ENCODE data around the gene CADM4. TPM values are rescaled to one million over a fixed set of nuclear protein-coding genes. Genes with fewer than 3 reads are reported as not detected.
"Not testable (repeated sequence)": the region's sequence is repeated elsewhere in the genome, so short reads cannot be mapped to it uniquely, and the experiment has no call there.

CADM4 gene
- polyA plus RNA-seq, 12 donors: 5.8 to 19.6 (median 9.2) TPM; not detected in 1

GRCh38 chr19:43589277-43589676, 50.4 kb downstream of the CADM4 start:
- DNase-seq: no peak

- not testable (repeated sequence) for DNase-seq
Observed at GRCh38 chr19:43587029-43587428, 52.6 kb downstream of the CADM4 start.

GRCh38 chr19:43586346-43586745, 53.3 kb downstream of the CADM4 start:
- no peak for DNase-seq

GRCh38 chr19:43584484-43584883, 55.2 kb downstream of the CADM4 start:
- DNase-seq: no peak

GRCh38 chr19:43582495-43582894, 57.2 kb downstream of the CADM4 start:
- DNase-seq: no peak

- no peak for DNase-seq
Observed at GRCh38 chr19:43581467-43581866, 58.2 kb downstream of the CADM4 start.

GRCh38 chr19:43578787-43579186, 60.9 kb downstream of the CADM4 start:
- no peak for DNase-seq

GRCh38 chr19:43575955-43576878, 63.4 kb downstream of the CADM4 start:
- DNase-seq: no peak

GRCh38 chr19:43575156-43575950, 64.3 kb downstream of the CADM4 start, which contains the start of the genes PINLYP and XRCC1:
Gene PINLYP (plus strand): TSS chr19:43575801. CDS start chr19:43577192, 1,391 bp downstream.
Gene XRCC1 (minus strand): TSS chr19:43575527. CDS start chr19:43575458, 69 bp downstream.
- DNase-seq: peak; percentile 99

- no peak for DNase-seq
Observed at GRCh38 chr19:43574424-43575155, 65.1 kb downstream of the CADM4 start.

Other genes with a start within 250 kb of the CADM4 start
- under 1 TPM in 1 of 12 donors, not detected in 11; 0.15 TPM for gene TEX101, start 225.0 kb downstream of the CADM4 start, polyA plus RNA-seq (ENCODE audit: insufficient read length in 12 of 12)
- gene LYPD3, start 174.2 kb downstream of the CADM4 start, polyA plus RNA-seq (ENCODE audit: insufficient read length in 12 of 12): 10 to 100 TPM in 3 of 12 donors, 1 to 10 TPM in 1, under 1 TPM in 6, not detected in 2; 0.26 to 88.2 (median 0.73) TPM
- gene PHLDB3, start 135.1 kb downstream of the CADM4 start, polyA plus RNA-seq (ENCODE audit: insufficient read length in 12 of 12): 10 to 100 TPM in 1 of 12 donors, 1 to 10 TPM in 9, not detected in 2; 2.2 to 15.6 (median 4.0) TPM
- 10 to 100 TPM in 10 of 12 donors, 1 to 10 TPM in 1, not detected in 1; 9.7 to 50.2 (median 14.5) TPM for gene ETHE1, start 112.6 kb downstream of the CADM4 start, polyA plus RNA-seq (ENCODE audit: insufficient read length in 12 of 12)
- 10 to 100 TPM in 1 of 12 donors, 1 to 10 TPM in 10, not detected in 1; 1.5 to 12.8 (median 2.6) TPM for gene ZNF575, start 106.7 kb downstream of the CADM4 start, polyA plus RNA-seq (ENCODE audit: insufficient read length in 12 of 12)
- gene XRCC1, start 64.3 kb downstream of the CADM4 start, polyA plus RNA-seq (ENCODE audit: insufficient read length in 12 of 12): 10 to 100 TPM in 11 of 12 donors, not detected in 1; 22.0 to 50.6 (median 30.6) TPM
- gene PINLYP, start 64.0 kb downstream of the CADM4 start, polyA plus RNA-seq (ENCODE audit: insufficient read length in 12 of 12): 10 to 100 TPM in 2 of 12 donors, 1 to 10 TPM in 8, not detected in 2; 3.2 to 11.7 (median 5.9) TPM
- gene IRGQ, start 43.7 kb downstream of the CADM4 start, polyA plus RNA-seq (ENCODE audit: insufficient read length in 12 of 12): 10 to 100 TPM in 11 of 12 donors, not detected in 1; 10.0 to 18.0 (median 13.6) TPM
- 10 to 100 TPM in 2 of 12 donors, 1 to 10 TPM in 8, not detected in 2; 7.2 to 11.6 (median 8.4) TPM for gene ZNF576, start 43.3 kb downstream of the CADM4 start, polyA plus RNA-seq (ENCODE audit: insufficient read length in 12 of 12)
- under 1 TPM in 10 of 12 donors, not detected in 2; 0.10 to 0.92 (median 0.45) TPM for gene SRRM5, start 27.8 kb downstream of the CADM4 start, polyA plus RNA-seq (ENCODE audit: insufficient read length in 12 of 12)
- gene ZNF428, start 20.2 kb downstream of the CADM4 start, polyA plus RNA-seq (ENCODE audit: insufficient read length in 12 of 12): 100 to 1,000 TPM in 1 of 12 donors, 10 to 100 TPM in 10, not detected in 1; 38.1 to 137 (median 42.6) TPM
- gene PLAUR, start 30.3 kb upstream of the CADM4 start, polyA plus RNA-seq (ENCODE audit: insufficient read length in 12 of 12): 10 to 100 TPM in 2 of 12 donors, 1 to 10 TPM in 9, not detected in 1; 3.7 to 16.5 (median 5.9) TPM
- gene IRGC, start 76.2 kb upstream of the CADM4 start, polyA plus RNA-seq (ENCODE audit: insufficient read length in 12 of 12): under 1 TPM in 1 of 12 donors, not detected in 11; 0.13 TPM
- 10 to 100 TPM in 11 of 12 donors, not detected in 1; 29.9 to 65.4 (median 33.6) TPM for gene SMG9, start 115.1 kb upstream of the CADM4 start, polyA plus RNA-seq (ENCODE audit: insufficient read length in 12 of 12)
- gene KCNN4, start 141.1 kb upstream of the CADM4 start, polyA plus RNA-seq (ENCODE audit: insufficient read length in 12 of 12): 1 to 10 TPM in 2 of 12 donors, under 1 TPM in 8, not detected in 2; 0.29 to 2.0 (median 0.64) TPM
- 1 to 10 TPM in 2 of 12 donors, under 1 TPM in 8, not detected in 2; 0.34 to 1.6 (median 0.60) TPM for gene LYPD5, start 162.6 kb upstream of the CADM4 start, polyA plus RNA-seq (ENCODE audit: insufficient read length in 12 of 12)
- gene ZNF283, start 187.5 kb upstream of the CADM4 start, polyA plus RNA-seq (ENCODE audit: insufficient read length in 12 of 12): 10 to 100 TPM in 7 of 12 donors, 1 to 10 TPM in 4, not detected in 1; 5.6 to 18.5 (median 11.6) TPM
- gene ZNF404, start 244.1 kb upstream of the CADM4 start, polyA plus RNA-seq (ENCODE audit: insufficient read length in 12 of 12): 10 to 100 TPM in 3 of 12 donors, 1 to 10 TPM in 7, not detected in 2; 6.7 to 17.7 (median 8.5) TPM